Astrocyte of the cerebellum (primary cell): ENCODE data around the gene RARRES2.

Experiments
- DNase-seq: peaks from one replicate; pipeline ENCODE4 v3.0.0-alpha.2; 2011; ENCODE audit warnings: low read depth
- H3K4me3 ChIP-seq: 2 replicates; pipeline ENCODE4 v1.5.1; 2011; ENCODE audit warnings: mild to moderate bottlenecking, low read depth, low read length, moderate library complexity
- CTCF ChIP-seq: IDR thresholded peaks from 2 replicates; pipeline ENCODE4 v1.5.1; 2012; ENCODE audit warnings: low read length, low read depth, moderate library complexity, mild to moderate bottlenecking; ENCODE audit errors: missing control alignments
- in situ Hi-C: cut with HindIII; loops from 2 replicates; pipeline ENCODE4 v1.10.0; 2017; ENCODE audit warnings: low sequenced_read_pairs

RARRES2 gene

GRCh38 chr7:150376560-150376959, 35.1 kb upstream of the RARRES2 start:
- H3K4me3 ChIP-seq = no peak overlapping the region
- DNase-seq = no peak
- in situ Hi-C loops = no loop called here
- no peak for TF ChIP-seq CTCF

GRCh38 chr7:150375662-150376521, 34.5 kb upstream of the RARRES2 start:
- H3K4me3 ChIP-seq = no peak overlapping the region
- in situ Hi-C loops = no loop called here
- TF ChIP-seq CTCF = no peak
- no peak for DNase-seq

GRCh38 chr7:150374472-150374871, 33.0 kb upstream of the RARRES2 start:
- no peak for DNase-seq
- in situ Hi-C loops = no loop called here
- H3K4me3 ChIP-seq = no peak overlapping the region
- TF ChIP-seq CTCF = no peak

- in situ Hi-C loops = no loop called here
- no peak overlapping the region for H3K4me3 ChIP-seq
- DNase-seq = no peak
- TF ChIP-seq CTCF = no peak
Measured at GRCh38 chr7:150374026-150374425, 32.6 kb upstream of the RARRES2 start.

- TF ChIP-seq CTCF = no peak
- no peak for DNase-seq
- no peak overlapping the region for H3K4me3 ChIP-seq
- in situ Hi-C loops = no loop called here
Measured at GRCh38 chr7:150373049-150373801, 31.8 kb upstream of the RARRES2 start.

GRCh38 chr7:150372271-150373048, 31.0 kb upstream of the RARRES2 start:
- no peak overlapping the region for H3K4me3 ChIP-seq
- in situ Hi-C loops = no loop called here
- TF ChIP-seq CTCF = no peak
- DNase-seq = no peak
